ENCODE results near the gene DDX10.

- TF ChIP-seq POLR2A (IDR thresholded peaks at IDR 0.05; ENCODE audit: low read length), result no peak
- TF ChIP-seq GATA1 (IDR thresholded peaks at IDR 0.05; ENCODE audit: low read depth, low read length), result no peak
Measured at GRCh38 chr11:108804511-108804910, 139.6 kb downstream of the DDX10 start.

Data from erythroblast (primary cell).